ENCODE data around the gene PBX1. TPM values are rescaled to one million over a fixed set of nuclear protein-coding genes. Genes with fewer than 3 reads are reported as not detected.

Gene PBX1
- total RNA-seq, 1 donor from 2014 or later, result 71.7 TPM

- peaks cover 6% of the 10 kb centered on the region for H3K9me3 Mint-ChIP-seq
- TF ChIP-seq, protein P1, sequence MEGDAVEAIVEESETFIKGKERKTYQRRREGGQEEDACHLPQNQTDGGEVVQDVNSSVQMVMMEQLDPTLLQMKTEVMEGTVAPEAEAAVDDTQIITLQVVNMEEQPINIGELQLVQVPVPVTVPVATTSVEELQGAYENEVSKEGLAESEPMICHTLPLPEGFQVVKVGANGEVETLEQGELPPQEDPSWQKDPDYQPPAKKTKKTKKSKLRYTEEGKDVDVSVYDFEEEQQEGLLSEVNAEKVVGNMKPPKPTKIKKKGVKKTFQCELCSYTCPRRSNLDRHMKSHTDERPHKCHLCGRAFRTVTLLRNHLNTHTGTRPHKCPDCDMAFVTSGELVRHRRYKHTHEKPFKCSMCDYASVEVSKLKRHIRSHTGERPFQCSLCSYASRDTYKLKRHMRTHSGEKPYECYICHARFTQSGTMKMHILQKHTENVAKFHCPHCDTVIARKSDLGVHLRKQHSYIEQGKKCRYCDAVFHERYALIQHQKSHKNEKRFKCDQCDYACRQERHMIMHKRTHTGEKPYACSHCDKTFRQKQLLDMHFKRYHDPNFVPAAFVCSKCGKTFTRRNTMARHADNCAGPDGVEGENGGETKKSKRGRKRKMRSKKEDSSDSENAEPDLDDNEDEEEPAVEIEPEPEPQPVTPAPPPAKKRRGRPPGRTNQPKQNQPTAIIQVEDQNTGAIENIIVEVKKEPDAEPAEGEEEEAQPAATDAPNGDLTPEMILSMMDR (conservative IDR thresholded peaks at IDR 0.05), result no peak
- no peak overlapping the region for H3K4me3 Mint-ChIP-seq
- no peak for DNase-seq (ENCODE audit: low read depth, low spot score)
- H3K27ac Mint-ChIP-seq (ENCODE audit: unreplicated experiment), result no peak overlapping the region
- H3K4me1 Mint-ChIP-seq, result peaks cover 25% of the 10 kb centered on the region
- H3K36me3 Mint-ChIP-seq (ENCODE audit: low read depth), result peaks cover 4% of the 10 kb centered on the region
- no peaks in the 10 kb centered on the region for H3K27me3 Mint-ChIP-seq (ENCODE audit: low read depth)
Measured at GRCh38 chr1:164757625-164758024, 198.6 kb downstream of the PBX1 start.

DNA sequence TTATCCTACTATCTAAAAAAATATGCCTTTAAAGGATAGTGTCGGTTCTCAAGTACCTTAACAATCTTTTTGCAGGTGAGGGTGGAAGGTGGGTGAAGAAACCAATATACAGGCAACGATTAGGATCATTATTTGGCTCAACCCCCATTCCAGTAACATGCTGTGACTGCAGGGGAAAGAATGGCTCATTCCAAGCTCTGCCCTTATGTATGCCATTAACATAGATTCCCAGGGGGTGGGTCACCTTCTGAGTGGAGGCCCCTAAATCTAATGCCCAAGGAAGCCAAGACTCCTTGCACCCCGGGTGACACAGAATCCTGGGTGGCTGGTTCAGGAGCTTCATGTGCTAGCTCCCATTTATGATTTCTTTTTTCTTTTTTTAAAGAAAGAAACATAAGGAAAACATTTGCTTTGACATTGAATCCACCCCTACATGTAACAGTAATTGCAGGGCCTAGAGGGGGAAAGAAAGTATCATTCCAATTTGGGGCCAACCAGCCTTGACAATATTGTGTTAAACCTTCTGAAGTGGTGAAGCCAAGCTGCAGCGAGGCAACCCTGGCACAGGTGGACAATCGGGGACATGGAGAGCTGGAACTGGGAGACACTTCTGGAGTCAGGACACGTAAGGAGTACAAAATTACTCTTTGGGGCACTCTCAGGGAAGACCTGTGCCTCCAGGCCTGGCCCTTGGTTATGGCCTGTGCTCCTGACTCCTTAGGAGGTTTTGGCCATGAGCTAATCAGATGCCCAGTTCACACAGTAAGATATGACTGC lies 200.3 kb downstream of the PBX1 start:
- no peak overlapping the region for H3K27ac Mint-ChIP-seq (ENCODE audit: unreplicated experiment)
- H3K9me3 Mint-ChIP-seq, result peaks cover 6% of the 10 kb centered on the region
- TF ChIP-seq, protein P1 (conservative IDR thresholded peaks at IDR 0.05), result no peak
- H3K4me3 Mint-ChIP-seq, result no peak overlapping the region
- H3K36me3 Mint-ChIP-seq (ENCODE audit: low read depth), result peaks cover 4% of the 10 kb centered on the region
- DNase-seq (ENCODE audit: low read depth, low spot score), result no peak
- H3K4me1 Mint-ChIP-seq, result peaks cover 11% of the 10 kb centered on the region
- H3K27me3 Mint-ChIP-seq (ENCODE audit: low read depth), result no peaks in the 10 kb centered on the region

DNA sequence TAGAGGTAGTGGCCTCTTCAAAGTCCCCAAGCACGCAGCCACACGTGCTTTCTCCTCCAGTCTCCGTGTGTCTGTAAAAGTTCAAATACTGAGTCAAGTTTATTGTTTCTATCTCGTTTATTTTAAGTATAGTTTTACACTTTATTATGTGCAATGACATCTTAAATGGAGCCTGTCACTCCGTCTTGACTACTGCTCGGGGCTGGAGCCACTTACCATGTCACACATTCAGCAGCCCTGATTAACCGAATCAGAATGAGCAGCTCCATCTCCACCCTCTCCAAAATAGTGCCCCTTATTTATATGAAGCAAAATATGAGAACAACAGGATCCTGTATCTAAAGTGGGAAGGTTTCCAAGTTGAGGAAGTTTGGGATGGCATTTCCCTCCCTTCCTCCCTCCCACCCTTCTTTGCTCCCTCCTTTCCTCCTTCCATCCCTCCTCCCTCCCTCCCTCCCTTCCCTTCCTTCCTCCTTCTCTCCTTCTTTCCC lies 201.0 kb downstream of the PBX1 start:
- Mint-ChIP-seq H3K9me3 (peaks cover 6% of the 10 kb centered on the region), H3K27ac (ENCODE audit: unreplicated experiment) (no peak overlapping the region), H3K27me3 (ENCODE audit: low read depth) (no peaks in the 10 kb centered on the region), H3K36me3 (ENCODE audit: low read depth) (peaks cover 4% of the 10 kb centered on the region), H3K4me1 (peaks cover 8% of the 10 kb centered on the region), H3K4me3 (no peak overlapping the region)
- TF ChIP-seq, protein P1 (conservative IDR thresholded peaks at IDR 0.05), result no peak
- no peak for DNase-seq (ENCODE audit: low read depth, low spot score)

- H3K27me3 Mint-ChIP-seq (ENCODE audit: low read depth), result no peaks in the 10 kb centered on the region
- H3K9me3 Mint-ChIP-seq, result peaks cover 6% of the 10 kb centered on the region
- TF ChIP-seq, protein P1 (conservative IDR thresholded peaks at IDR 0.05), result no peak
- H3K4me1 Mint-ChIP-seq, result peaks cover 4% of the 10 kb centered on the region
- H3K27ac Mint-ChIP-seq (ENCODE audit: unreplicated experiment), result no peak overlapping the region
- H3K36me3 Mint-ChIP-seq (ENCODE audit: low read depth), result peaks cover 4% of the 10 kb centered on the region
- DNase-seq (ENCODE audit: low read depth, low spot score), result no peak
- H3K4me3 Mint-ChIP-seq, result no peak overlapping the region
Measured at GRCh38 chr1:164760569-164760968, 201.6 kb downstream of the PBX1 start.

DNA sequence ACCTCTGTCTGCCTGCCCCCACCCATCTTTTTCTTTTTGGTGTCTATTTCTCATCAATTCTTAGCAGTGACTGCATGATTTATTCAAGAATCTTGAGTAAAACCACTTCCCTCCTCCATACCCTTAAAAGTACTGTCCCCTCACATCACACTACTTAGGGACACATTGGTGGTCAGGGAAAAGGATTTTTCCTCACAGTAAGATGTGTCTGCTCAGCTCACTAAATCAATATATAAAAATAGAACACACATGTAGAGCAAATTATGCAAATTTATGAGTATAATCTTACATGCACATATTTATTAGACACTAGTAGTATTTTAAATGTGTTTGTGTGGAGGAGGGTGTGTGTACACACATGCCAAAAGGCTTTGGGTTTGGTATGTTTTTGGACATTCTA lies 202.0 kb downstream of the PBX1 start:
- Mint-ChIP-seq H3K36me3 (ENCODE audit: low read depth) (peaks cover 4% of the 10 kb centered on the region), H3K9me3 (peaks cover 6% of the 10 kb centered on the region), H3K27me3 (ENCODE audit: low read depth) (no peaks in the 10 kb centered on the region), H3K4me1 (peaks cover 3% of the 10 kb centered on the region), H3K27ac (ENCODE audit: unreplicated experiment) (no peak overlapping the region), H3K4me3 (no peak overlapping the region)
- TF ChIP-seq, protein P1 (conservative IDR thresholded peaks at IDR 0.05), result no peak
- DNase-seq (ENCODE audit: low read depth, low spot score), result no peak
